Measurements from ENCODE around the gene HOXA1. TPM values are rescaled to one million over a fixed set of nuclear protein-coding genes. Genes with fewer than 3 reads are reported as not detected.

The HOXA1 gene
- total RNA-seq, 1 experiment from 2014 or later: 8.8 TPM

DNA sequence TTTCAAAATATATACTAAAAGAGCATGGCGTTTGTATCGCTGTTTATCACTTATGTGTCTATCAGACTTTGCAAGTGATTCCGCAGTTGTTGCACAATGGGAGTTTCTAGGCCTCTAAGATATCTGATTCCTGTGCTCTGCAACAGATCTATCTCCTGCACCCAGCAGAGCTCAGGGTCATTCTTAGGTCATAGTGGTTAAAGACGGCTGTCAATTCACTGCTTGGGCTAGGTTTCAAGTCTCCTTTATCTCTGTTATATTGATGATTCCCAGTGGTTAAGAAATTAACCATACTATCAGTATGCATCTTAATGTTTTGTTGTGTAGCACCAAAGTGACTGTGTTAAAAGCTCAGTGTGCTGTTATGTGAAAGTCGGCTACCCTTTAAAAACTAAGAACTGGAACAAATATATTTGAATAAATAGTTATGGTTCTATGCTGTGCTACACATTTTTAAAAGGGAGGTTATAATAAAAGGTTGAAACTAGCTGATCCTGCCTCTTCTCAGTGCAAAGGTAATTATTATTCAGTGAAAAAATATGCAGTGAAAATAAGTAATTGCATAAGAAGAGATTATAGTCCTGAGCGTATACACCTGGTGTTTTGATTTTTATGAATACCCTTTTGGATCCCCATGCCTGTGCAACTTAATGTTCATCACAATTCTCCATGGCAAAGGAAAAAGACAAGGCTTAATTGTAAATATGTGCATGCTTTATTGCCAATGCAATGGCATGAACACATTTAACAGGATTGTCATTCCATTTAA lies 24.0 kb downstream of the HOXA1 start:
- intact Hi-C loops (cut with micrococcal nuclease; ENCODE audit: unreplicated experiment) (no loop called here), in situ Hi-C loops (cut with HindIII; ENCODE audit: low pct_unique_long_range_greater_than_20kb, low sequenced_read_pairs) (no loop called here)
- no peak overlapping the region for H3K4me3 ChIP-seq (ENCODE audit: low read depth in 2 of 2, low read length in 2 of 2)
- ATAC-seq (peak; percentile 66; the same call in 1 of the 2 replicates), DNase-seq (ENCODE audit: low read depth, low spot score) (no peak)
- H3K9me3 ChIP-seq (ENCODE audit: control insufficient read depth, insufficient read depth, low read depth, low read length): no peaks in the 10 kb centered on the region
- ChIA-PET CTCF (no interaction called here), POLR2A (no interaction called here)
- no TSS peak for BruUV-seq (replicated peaks)
- no peaks in the 10 kb centered on the region for H3K27me3 ChIP-seq (ENCODE audit: control insufficient read depth, insufficient read depth, low read length)
- peaks cover 18% of the 10 kb centered on the region for H3K4me1 ChIP-seq (ENCODE audit: control insufficient read depth, insufficient read depth, low read length)
- no peaks in the 10 kb centered on the region for H3K36me3 ChIP-seq (ENCODE audit: control insufficient read depth, insufficient read depth, low read length)
- TF ChIP-seq SIN3A (IDR thresholded peaks at IDR 0.05; ENCODE audit: borderline replicate concordance, insufficient read depth, low read depth, low read length): no peak
- TF ChIP-seq TCF7L2 (IDR thresholded peaks at IDR 0.05; ENCODE audit: low read depth, low read length): peak; percentile 78
- H3K27ac ChIP-seq (ENCODE audit: low read length): no peak overlapping the region

DNA sequence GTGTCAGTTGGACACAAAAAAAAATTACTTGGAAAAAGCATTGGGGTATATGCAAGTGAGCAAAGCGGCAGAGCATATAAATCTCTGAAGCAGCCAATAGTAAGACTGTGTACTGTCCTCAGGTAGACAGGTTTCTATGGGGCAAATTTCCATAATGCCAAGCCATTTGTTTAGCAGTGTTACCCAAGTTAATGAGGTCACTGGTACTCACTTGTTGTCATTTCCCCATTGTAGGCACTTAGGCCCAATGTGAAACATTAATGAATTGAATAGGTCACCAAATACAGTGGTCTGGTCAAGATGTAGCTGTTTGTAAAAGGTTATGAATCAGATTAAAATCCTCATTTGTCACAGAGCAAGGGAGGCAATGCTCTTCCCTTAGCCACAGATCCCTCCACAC lies 27.5 kb downstream of the HOXA1 start:
- Histone ChIP-seq H3K36me3 (ENCODE audit: control insufficient read depth, insufficient read depth, low read length) (no peaks in the 10 kb centered on the region), H3K27me3 (ENCODE audit: control insufficient read depth, insufficient read depth, low read length) (no peaks in the 10 kb centered on the region), H3K4me1 (ENCODE audit: control insufficient read depth, insufficient read depth, low read length) (peaks cover 31% of the 10 kb centered on the region), H3K9me3 (ENCODE audit: control insufficient read depth, insufficient read depth, low read depth, low read length) (no peaks in the 10 kb centered on the region), H3K4me3 (ENCODE audit: low read depth in 2 of 2, low read length in 2 of 2) (no peak overlapping the region), H3K27ac (ENCODE audit: low read length) (no peak overlapping the region)
- in situ Hi-C loops (cut with HindIII; ENCODE audit: low pct_unique_long_range_greater_than_20kb, low sequenced_read_pairs) (no loop called here), intact Hi-C loops (cut with micrococcal nuclease; ENCODE audit: unreplicated experiment) (no loop called here)
- no TSS peak for BruUV-seq (replicated peaks)
- TF ChIP-seq TCF7L2 (IDR thresholded peaks at IDR 0.05; ENCODE audit: low read depth, low read length) (no peak), SIN3A (IDR thresholded peaks at IDR 0.05; ENCODE audit: borderline replicate concordance, insufficient read depth, low read depth, low read length) (no peak), POLR2AphosphoS5 (IDR thresholded peaks at IDR 0.05; ENCODE audit: low read depth, low read length) (no peak)
- TF ChIP-seq, protein P1, sequence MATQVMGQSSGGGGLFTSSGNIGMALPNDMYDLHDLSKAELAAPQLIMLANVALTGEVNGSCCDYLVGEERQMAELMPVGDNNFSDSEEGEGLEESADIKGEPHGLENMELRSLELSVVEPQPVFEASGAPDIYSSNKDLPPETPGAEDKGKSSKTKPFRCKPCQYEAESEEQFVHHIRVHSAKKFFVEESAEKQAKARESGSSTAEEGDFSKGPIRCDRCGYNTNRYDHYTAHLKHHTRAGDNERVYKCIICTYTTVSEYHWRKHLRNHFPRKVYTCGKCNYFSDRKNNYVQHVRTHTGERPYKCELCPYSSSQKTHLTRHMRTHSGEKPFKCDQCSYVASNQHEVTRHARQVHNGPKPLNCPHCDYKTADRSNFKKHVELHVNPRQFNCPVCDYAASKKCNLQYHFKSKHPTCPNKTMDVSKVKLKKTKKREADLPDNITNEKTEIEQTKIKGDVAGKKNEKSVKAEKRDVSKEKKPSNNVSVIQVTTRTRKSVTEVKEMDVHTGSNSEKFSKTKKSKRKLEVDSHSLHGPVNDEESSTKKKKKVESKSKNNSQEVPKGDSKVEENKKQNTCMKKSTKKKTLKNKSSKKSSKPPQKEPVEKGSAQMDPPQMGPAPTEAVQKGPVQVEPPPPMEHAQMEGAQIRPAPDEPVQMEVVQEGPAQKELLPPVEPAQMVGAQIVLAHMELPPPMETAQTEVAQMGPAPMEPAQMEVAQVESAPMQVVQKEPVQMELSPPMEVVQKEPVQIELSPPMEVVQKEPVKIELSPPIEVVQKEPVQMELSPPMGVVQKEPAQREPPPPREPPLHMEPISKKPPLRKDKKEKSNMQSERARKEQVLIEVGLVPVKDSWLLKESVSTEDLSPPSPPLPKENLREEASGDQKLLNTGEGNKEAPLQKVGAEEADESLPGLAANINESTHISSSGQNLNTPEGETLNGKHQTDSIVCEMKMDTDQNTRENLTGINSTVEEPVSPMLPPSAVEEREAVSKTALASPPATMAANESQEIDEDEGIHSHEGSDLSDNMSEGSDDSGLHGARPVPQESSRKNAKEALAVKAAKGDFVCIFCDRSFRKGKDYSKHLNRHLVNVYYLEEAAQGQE (IDR thresholded peaks at IDR 0.05; ENCODE audit: insufficient read depth in 1 of 2, low read depth in 2 of 2, low read length in 1 of 2): no peak
- TF ChIP-seq, protein P2, sequence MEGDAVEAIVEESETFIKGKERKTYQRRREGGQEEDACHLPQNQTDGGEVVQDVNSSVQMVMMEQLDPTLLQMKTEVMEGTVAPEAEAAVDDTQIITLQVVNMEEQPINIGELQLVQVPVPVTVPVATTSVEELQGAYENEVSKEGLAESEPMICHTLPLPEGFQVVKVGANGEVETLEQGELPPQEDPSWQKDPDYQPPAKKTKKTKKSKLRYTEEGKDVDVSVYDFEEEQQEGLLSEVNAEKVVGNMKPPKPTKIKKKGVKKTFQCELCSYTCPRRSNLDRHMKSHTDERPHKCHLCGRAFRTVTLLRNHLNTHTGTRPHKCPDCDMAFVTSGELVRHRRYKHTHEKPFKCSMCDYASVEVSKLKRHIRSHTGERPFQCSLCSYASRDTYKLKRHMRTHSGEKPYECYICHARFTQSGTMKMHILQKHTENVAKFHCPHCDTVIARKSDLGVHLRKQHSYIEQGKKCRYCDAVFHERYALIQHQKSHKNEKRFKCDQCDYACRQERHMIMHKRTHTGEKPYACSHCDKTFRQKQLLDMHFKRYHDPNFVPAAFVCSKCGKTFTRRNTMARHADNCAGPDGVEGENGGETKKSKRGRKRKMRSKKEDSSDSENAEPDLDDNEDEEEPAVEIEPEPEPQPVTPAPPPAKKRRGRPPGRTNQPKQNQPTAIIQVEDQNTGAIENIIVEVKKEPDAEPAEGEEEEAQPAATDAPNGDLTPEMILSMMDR (IDR thresholded peaks at IDR 0.05): no peak
- CTCF ChIA-PET: no interaction called here
- POLR2A ChIA-PET: no interaction called here
- DNase-seq (ENCODE audit: low read depth, low spot score) (no peak), ATAC-seq (no peak)

DNA sequence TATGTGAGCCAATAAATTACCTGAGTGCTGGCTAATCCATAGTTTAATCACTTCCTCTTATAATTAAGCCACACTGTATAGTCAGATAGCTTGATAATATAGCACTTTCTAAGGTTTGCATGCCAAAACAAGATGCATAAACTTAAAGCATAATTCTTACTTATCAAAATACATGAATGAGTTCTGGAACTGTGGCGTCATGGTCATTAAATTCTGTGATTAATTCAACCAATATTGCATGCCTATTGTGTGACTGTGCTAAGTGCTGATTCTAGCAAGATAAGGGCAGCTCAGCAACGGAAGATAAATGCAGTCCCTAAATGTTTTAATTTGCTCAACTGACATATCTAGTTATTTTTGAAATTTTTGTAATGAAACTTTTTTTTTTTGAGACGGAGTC lies 29.7 kb downstream of the HOXA1 start:
- no peak overlapping the region for H3K4me3 ChIP-seq (ENCODE audit: low read depth in 2 of 2, low read length in 2 of 2)
- in situ Hi-C loops (cut with HindIII; ENCODE audit: low pct_unique_long_range_greater_than_20kb, low sequenced_read_pairs) (no loop called here), intact Hi-C loops (cut with micrococcal nuclease; ENCODE audit: unreplicated experiment) (no loop called here)
- no peaks in the 10 kb centered on the region for H3K9me3 ChIP-seq (ENCODE audit: control insufficient read depth, insufficient read depth, low read depth, low read length)
- H3K4me1 ChIP-seq (ENCODE audit: control insufficient read depth, insufficient read depth, low read length): peaks cover 18% of the 10 kb centered on the region
- H3K27ac ChIP-seq (ENCODE audit: low read length): no peak overlapping the region
- TF ChIP-seq, protein P1 (IDR thresholded peaks at IDR 0.05; ENCODE audit: insufficient read depth in 1 of 2, low read depth in 2 of 2, low read length in 1 of 2): no peak
- TF ChIP-seq SIN3A (IDR thresholded peaks at IDR 0.05; ENCODE audit: borderline replicate concordance, insufficient read depth, low read depth, low read length) (no peak), POLR2AphosphoS5 (IDR thresholded peaks at IDR 0.05; ENCODE audit: low read depth, low read length) (no peak), TCF7L2 (IDR thresholded peaks at IDR 0.05; ENCODE audit: low read depth, low read length) (no peak)
- TF ChIP-seq, protein P2 (IDR thresholded peaks at IDR 0.05): no peak
- H3K36me3 ChIP-seq (ENCODE audit: control insufficient read depth, insufficient read depth, low read length): no peaks in the 10 kb centered on the region
- no peaks in the 10 kb centered on the region for H3K27me3 ChIP-seq (ENCODE audit: control insufficient read depth, insufficient read depth, low read length)
- no TSS peak for BruUV-seq (replicated peaks)
- CTCF ChIA-PET: interaction anchor here (0.6 kb wide), 1 partner anchor 305 kb away, joined by 5 read pairs; no protein-coding TSS in a partner anchor
- POLR2A ChIA-PET: interaction anchor here (0.5 kb wide), 1 partner anchor 90 kb away, joined by 3 read pairs; no protein-coding TSS in a partner anchor
- ATAC-seq (peak; percentile 57; the same call in 1 of the 2 replicates), DNase-seq (ENCODE audit: low read depth, low spot score) (peak; percentile 24)
